ENCODE data around the gene SAA4.
"Not testable (repeated sequence)": the region's sequence is repeated elsewhere in the genome, so short reads cannot be mapped to it uniquely, and the experiment has no call there.

SAA4 gene

GRCh38 chr11:18236664-18237356, at the start of gene SAA4:
Gene SAA4 (minus strand): TSS chr11:18236802. CDS start chr11:18235926, 876 bp downstream.
- DNase-seq (ENCODE audit: low spot score): no peak

GRCh38 chr11:18285841-18286240, 49.2 kb upstream of the SAA4 start:
- DNase-seq (ENCODE audit: low spot score): no peak

- DNase-seq (ENCODE audit: low spot score): no peak
Observed at GRCh38 chr11:18282626-18283025, 46.0 kb upstream of the SAA4 start.

GRCh38 chr11:18280438-18281045, 43.9 kb upstream of the SAA4 start:
- DNase-seq (ENCODE audit: low spot score): no peak

- no peak for DNase-seq (ENCODE audit: low spot score)
Observed at GRCh38 chr11:18277565-18278271, 41.1 kb upstream of the SAA4 start.

- no peak for DNase-seq (ENCODE audit: low spot score)
Observed at GRCh38 chr11:18271206-18271605, 34.6 kb upstream of the SAA4 start.

- no peak for DNase-seq (ENCODE audit: low spot score)
Observed at GRCh38 chr11:18270102-18270501, 33.5 kb upstream of the SAA4 start.

GRCh38 chr11:18269252-18269651, 32.6 kb upstream of the SAA4 start:
- not testable (repeated sequence) for DNase-seq (ENCODE audit: low spot score)

GRCh38 chr11:18267335-18268133, 30.9 kb upstream of the SAA4 start:
- DNase-seq (ENCODE audit: low spot score): not testable (repeated sequence)

GRCh38 chr11:18265949-18266348, 29.3 kb upstream of the SAA4 start, which contains the start of gene SAA1:
Gene SAA1 (plus strand): TSS chr11:18266264. CDS start chr11:18266888, 624 bp downstream.
- no peak for DNase-seq (ENCODE audit: low spot score)

- DNase-seq (ENCODE audit: low spot score): no peak
Observed at GRCh38 chr11:18264677-18265555, 28.3 kb upstream of the SAA4 start.

GRCh38 chr11:18264035-18264434, 27.4 kb upstream of the SAA4 start:
- no peak for DNase-seq (ENCODE audit: low spot score)

- not testable (repeated sequence) for DNase-seq (ENCODE audit: low spot score)
Observed at GRCh38 chr11:18262681-18263350, 26.2 kb upstream of the SAA4 start.

- no peak for DNase-seq (ENCODE audit: low spot score)
Observed at GRCh38 chr11:18261721-18262120, 25.1 kb upstream of the SAA4 start.

- no peak for DNase-seq (ENCODE audit: low spot score)
Observed at GRCh38 chr11:18259259-18259658, 22.7 kb upstream of the SAA4 start.

GRCh38 chr11:18254781-18255361, 18.3 kb upstream of the SAA4 start:
- DNase-seq (ENCODE audit: low spot score): no peak

- no peak for DNase-seq (ENCODE audit: low spot score)
Observed at GRCh38 chr11:18253778-18254338, 17.3 kb upstream of the SAA4 start.

- no peak for DNase-seq (ENCODE audit: low spot score)
Observed at GRCh38 chr11:18253233-18253632, 16.6 kb upstream of the SAA4 start.

- no peak for DNase-seq (ENCODE audit: low spot score)
Observed at GRCh38 chr11:18248561-18248960, 12.0 kb upstream of the SAA4 start, which contains the start of gene SAA2. Gene SAA2 (minus strand): TSS chr11:18248668. CDS start chr11:18248011, 657 bp downstream.

GRCh38 chr11:18247191-18247581, 10.6 kb upstream of the SAA4 start:
- DNase-seq (ENCODE audit: low spot score): not testable (repeated sequence)

Measured in hematopoietic multipotent progenitor cell treated with erythropoietin and hydrocortisone succinate and interleukin-3 and kit ligand, for 15 days (in vitro differentiated cells).